A549 treated with AZD9567 at 1 μM for 4 hours (cell line): ENCODE measurements around the gene PCDHGA10. TPM values are rescaled to one million over a fixed set of nuclear protein-coding genes. Genes with fewer than 3 reads are reported as not detected.

Experiments
- total RNA-seq: library from RNA; stranded (reverse); fragments of 200-300 nt; extraction: Qiagen RNA extraction; gene quantifications from 5 replicates; pipeline ENCODE4 v1.2.3, GENCODE V29; 2022; ENCODE audit not compliant: insufficient read depth

Gene PCDHGA10
- 0.05 TPM in 1 of 5 replicates, not detected in the others for total RNA-seq

DNA sequence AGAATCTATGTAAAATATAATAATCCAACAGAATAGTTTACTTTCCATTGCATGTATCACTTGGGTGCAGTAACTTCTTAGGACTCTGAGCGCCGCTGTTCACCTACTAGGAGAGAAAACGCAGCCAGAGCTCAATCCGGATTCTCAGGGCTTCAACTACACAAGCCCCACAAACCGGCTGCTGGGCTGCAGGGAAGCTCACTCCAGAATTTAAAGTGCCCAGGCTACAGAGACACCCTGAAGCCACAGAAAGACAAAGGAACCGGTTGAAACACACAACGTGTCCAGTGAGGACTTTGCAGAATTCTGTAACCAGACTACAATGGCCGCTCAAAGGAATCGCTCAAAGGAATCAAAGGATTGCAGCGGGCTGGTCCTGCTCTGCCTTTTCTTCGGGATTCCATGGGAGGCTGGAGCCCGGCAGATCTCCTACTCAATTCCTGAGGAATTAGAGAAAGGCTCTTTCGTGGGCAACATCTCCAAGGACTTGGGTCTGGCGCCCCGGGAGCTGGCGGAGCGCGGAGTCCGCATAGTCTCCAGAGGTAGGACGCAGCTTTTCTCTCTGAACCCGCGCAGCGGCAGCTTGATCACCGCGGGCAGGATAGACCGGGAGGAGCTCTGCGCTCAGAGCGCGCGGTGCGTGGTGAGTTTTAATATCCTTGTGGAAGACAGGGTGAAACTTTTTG, at the start of gene PCDHGA10:
PCDHGA10 (plus strand) TSS at position 134 of the 686 bp plus-strand sequence; CDS start at position 323, 189 bp downstream.

DNA sequence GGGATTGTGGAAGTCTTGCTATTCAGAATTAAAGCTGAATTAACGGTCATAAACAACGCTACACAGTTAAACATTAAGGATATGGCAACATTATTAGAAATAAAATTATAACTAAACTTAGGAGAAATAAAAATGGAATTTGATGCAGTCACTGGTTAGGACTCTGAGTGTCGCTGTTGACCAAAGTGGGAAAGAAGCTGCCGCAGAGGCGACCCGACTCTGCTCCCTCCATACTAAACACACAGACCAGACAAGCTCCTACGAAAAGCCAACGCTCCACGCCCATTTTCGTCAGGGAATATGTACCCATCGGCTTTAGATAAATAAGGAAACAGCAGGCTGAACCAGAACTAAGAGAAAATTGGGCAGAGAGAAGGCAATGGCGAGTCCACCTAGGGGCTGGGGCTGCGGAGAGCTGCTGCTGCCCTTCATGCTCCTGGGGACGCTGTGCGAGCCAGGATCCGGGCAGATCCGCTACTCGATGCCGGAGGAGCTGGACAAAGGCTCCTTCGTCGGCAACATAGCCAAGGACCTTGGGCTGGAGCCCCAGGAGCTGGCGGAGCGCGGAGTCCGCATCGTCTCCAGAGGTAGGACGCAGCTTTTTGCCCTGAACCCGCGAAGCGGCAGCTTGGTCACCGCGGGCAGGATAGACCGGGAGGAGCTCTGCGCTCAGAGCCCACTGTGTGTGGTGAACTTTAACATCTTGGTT, 48.7 kb upstream of the PCDHGA10 start, which contains the start of gene PCDHGA5:
PCDHGA5 (plus strand) TSS at position 211 of the 709 bp plus-strand sequence; CDS start at position 380, 169 bp downstream.

DNA sequence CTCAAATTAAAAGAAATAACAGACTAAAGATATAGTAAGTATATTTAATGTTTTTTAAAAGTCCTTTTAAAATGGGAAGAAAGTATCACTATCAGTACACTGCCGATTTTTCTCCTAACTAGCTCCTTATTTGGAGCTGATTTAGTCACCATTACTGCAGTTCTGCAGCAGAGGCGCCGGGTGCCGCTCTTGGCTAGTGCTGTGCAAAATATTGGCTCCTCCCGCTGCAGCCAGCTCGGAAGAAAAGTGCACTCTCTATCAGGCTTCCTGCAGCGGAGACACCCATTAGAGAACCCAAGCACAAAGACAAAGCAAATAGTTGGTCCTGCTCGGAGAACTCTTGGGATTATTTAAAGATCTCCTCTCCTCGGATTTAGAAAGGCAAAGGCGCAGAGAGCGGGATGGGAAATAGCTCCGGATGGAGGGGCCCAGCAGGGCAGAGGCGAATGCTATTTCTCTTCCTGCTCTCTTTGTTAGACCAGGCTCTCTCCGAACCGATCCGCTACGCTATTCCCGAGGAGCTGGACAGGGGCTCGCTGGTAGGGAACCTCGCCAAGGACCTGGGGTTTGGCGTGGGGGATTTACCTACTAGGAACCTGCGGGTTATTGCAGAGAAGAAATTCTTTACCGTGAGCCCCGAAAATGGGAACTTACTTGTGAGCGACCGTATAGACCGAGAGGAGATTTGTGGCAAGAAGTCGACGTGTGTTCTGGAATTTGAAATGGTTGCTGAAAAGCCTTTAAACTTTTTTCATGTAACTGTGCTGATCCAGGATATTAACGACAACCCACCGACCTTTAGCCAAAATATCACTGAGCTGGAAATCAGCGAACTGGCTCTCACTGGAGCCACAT, 42.6 kb upstream of the PCDHGA10 start, which contains the start of gene PCDHGB3:
PCDHGB3 (plus strand) TSS at position 249 of the 855 bp plus-strand sequence; CDS start at position 402, 153 bp downstream.

DNA sequence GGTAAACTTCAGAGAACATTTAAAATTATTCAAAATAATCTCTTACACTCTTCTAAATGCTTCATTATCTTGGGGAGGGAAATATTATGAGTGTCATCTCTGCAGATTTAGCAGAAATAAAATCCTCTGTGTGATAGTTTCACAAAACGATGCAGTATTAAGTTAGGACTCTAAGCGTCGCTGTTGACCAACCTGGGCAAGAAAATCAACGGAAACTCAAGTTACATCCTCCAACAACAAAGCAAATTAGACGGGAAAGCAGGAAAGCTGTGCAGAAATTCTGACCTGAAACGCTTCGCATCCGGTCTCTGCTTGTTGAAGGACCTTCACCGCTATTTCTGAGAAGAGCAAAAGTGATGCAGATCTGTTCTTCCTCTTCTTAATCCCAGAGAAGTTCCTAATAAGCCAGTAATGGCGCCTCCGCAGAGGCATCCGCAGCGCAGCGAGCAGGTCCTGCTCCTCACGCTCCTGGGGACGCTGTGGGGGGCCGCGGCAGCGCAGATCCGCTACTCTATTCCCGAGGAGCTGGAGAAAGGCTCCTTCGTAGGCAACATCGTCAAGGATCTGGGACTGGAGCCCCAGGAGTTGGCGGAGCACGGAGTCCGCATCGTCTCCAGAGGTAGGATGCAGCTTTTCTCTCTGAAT, 39.0 kb upstream of the PCDHGA10 start, which contains the start of gene PCDHGA6:
PCDHGA6 (plus strand) TSS at position 219 of the 645 bp plus-strand sequence; CDS start at position 412, 193 bp downstream.

DNA sequence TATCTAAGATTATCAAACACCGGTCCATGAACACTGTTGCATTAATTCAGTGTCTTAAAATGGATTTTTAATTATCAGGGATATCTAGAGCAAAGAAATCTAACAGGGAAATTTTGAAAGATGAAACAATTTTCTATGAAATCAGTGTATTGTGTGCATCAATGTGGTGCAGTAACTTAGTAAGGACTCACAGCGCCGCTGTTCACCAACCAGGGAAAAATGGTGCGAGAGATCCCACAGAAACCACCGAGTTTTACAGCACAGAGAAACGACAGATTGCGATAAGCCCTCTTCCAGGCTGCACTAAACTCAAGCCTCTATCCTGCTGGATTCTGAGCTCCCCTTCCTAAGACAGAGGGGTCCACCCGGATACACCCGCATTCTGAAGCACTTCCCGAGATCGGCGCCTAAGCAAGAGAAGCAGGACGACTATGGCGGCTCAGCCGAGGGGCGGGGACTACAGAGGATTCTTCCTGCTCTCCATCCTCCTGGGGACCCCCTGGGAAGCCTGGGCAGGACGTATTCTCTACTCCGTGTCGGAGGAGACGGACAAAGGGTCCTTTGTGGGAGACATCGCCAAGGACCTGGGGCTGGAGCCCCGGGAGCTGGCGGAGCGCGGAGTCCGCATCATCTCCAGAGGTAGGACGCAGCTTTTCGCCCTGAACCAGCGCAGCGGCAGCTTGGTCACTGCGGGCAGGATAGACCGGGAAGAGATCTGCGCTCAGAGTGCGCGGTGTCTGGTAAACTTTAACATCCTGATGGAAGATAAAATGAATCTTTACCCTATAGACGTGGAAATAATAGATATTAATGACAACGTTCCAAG, 30.1 kb upstream of the PCDHGA10 start, which contains the start of gene PCDHGA7:
PCDHGA7 (plus strand) TSS at position 274 of the 826 bp plus-strand sequence; CDS start at position 432, 158 bp downstream.

DNA sequence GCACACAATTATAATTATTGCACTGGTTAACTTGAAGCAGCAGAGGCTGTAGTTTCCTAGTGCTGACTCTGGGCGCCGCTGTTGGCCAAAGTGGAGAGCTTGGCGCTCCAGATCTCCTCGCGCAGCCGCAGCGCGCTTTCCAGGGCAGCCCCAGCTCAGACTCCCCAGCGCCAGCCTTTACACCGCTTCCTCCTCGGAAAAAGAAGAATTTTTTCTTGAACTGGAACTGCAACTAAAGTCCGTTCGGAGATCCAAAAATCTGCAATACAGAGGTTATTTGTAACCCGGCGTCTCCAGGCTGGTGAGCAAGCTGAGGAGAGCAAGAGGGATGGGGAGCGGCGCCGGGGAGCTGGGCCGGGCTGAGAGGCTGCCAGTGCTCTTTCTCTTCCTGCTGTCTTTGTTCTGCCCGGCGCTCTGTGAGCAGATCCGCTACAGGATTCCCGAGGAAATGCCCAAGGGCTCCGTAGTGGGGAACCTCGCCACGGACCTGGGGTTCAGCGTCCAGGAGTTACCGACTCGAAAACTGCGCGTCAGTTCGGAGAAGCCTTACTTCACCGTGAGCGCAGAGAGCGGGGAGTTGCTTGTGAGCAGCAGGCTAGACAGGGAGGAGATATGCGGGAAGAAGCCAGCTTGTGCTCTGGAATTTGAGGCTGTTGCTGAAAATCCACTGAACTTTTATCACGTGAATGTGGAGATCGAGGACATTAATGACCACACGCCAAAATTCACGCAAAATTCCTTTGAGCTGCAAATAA, 25.1 kb upstream of the PCDHGA10 start, which contains the start of gene PCDHGB4:
PCDHGB4 (plus strand) TSS at position 142 of the 755 bp plus-strand sequence; CDS start at position 329, 187 bp downstream.

DNA sequence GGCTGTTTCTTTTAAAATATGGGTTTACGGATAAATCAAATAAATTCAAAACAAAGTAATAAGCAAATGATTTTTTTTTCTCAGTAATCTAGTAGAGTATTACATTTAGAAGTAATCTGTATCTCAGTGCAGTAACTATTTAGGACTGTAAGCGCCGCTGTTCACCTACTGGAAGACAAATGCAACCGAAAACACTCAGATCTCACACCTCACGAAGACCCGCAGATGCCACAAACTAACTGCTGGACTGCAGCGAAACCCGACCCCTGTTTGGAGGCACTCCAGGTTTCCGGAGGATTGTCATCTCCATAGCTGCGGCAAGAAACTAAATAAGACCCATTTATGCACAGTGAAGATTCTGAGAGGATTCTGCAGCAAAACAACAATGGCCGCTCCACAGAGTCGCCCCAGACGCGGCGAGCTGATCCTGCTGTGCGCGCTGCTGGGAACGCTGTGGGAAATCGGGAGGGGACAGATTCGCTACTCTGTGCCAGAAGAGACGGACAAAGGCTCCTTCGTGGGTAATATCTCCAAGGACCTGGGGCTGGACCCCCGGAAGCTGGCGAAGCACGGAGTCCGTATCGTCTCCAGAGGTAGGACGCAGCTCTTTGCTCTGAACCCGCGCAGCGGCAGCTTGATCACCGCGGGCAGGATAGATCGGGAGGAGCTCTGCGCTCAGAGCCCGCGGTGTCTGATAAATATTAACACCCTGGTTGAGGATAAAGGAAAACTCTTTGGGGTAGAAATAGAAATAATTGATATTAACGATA, 20.2 kb upstream of the PCDHGA10 start, which contains the start of gene PCDHGA8:
PCDHGA8 (plus strand) TSS at position 205 of the 770 bp plus-strand sequence; CDS start at position 386, 181 bp downstream.

GRCh38 chr5:141397756-141398551, 14.8 kb upstream of the PCDHGA10 start, which contains the start of gene PCDHGB5:
Gene PCDHGB5 (plus strand): TSS chr5:141397947. CDS start chr5:141398128, 181 bp downstream.

DNA sequence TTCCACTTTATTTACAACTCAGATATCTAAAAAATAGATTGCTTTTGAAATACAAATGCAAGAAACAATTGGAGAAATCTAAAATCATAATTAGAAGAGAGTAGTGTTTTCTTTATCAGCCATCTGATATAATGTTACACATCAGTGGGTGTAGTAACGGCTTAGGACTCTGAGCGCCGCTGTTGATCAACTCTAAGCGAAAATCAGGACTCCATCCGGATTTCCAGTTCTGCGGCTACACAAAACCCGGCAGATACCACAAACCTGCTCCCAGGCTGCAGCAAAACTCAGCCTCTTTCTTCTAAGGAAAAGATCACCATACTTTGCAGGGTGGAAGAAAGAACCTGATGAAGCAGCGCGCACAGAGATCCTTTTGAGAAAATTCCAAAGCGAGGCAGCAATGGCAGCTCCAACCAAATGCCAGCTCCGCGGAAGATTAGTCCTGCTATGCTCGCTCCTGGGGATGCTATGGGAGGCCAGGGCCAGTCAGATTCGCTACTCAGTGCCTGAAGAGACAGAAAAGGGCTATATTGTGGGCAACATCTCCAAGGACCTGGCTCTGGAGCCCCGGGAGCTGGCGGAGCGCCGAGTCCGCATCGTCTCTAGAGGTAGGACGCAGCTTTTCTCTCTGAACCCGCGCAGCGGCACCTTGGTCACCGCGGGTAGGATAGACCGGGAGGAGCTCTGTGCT, 10.1 kb upstream of the PCDHGA10 start, which contains the start of gene PCDHGA9:
PCDHGA9 (plus strand) TSS at position 226 of the 691 bp plus-strand sequence; CDS start at position 401, 175 bp downstream.

GRCh38 chr5:141407790-141408505, 4.8 kb upstream of the PCDHGA10 start, which contains the start of gene PCDHGB6:
Gene PCDHGB6 (plus strand): TSS chr5:141408021. CDS start chr5:141408203, 182 bp downstream.

GRCh38 chr5:141417494-141418172, 4.8 kb downstream of the PCDHGA10 start, which contains the start of gene PCDHGB7:
Gene PCDHGB7 (plus strand): TSS chr5:141417677. CDS start chr5:141417860, 183 bp downstream.

DNA sequence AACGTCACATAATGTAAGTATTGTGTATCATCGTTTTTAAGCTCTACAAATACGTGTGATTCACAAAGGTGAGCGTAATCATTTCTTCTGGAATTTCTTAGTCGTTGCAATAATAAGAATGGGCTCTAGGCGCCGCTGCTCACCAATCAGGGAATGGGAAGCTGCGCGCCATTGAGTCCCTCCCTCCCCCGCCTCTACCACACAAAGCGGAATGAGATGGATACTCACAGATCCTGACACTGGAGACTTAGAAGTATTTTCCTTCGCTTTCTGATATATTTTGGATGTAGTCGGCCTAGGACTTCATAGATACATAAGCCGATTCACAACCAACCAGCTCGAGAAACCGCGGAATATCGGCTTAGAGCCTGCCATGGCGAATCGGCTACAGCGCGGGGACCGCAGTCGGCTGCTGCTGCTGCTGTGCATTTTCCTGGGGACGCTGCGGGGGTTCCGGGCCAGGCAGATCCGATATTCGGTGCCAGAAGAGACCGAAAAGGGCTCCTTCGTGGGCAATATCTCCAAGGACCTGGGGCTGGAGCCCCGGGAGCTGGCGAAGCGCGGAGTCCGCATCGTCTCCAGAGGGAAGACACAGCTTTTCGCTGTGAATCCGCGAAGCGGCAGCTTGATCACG, 8.2 kb downstream of the PCDHGA10 start, which contains the start of gene PCDHGA11:
PCDHGA11 (plus strand) TSS at position 197 of the 634 bp plus-strand sequence; CDS start at position 374, 177 bp downstream.

DNA sequence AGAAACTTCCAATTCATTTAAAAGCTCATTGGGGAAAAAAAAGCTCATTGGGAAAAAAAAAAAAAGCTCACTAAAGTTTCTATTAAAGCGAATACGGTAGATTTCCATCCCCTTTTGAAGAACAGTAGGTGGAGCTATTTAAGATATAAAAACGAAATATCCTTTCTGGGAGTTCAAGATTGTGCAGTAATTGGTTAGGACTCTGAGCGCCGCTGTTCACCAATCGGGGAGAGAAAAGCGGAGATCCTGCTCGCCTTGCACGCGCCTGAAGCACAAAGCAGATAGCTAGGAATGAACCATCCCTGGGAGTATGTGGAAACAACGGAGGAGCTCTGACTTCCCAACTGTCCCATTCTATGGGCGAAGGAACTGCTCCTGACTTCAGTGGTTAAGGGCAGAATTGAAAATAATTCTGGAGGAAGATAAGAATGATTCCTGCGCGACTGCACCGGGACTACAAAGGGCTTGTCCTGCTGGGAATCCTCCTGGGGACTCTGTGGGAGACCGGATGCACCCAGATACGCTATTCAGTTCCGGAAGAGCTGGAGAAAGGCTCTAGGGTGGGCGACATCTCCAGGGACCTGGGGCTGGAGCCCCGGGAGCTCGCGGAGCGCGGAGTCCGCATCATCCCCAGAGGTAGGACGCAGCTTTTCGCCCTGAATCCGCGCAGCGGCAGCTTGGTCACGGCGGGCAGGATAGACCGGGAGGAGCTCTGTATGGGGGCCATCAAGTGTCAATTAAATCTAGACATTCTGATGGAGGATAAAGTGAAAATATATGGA, 17.7 kb downstream of the PCDHGA10 start, which contains the start of gene PCDHGA12:
PCDHGA12 (plus strand) TSS at position 176 of the 782 bp plus-strand sequence; CDS start at position 429, 253 bp downstream.

